HFF-Myc (cell line): ENCODE data around the gene HYCC1.

Experiments used
- DNase-seq: peaks from one replicate; pipeline ENCODE4 v3.0.0-alpha.2; 2011; ENCODE audit warnings: low read depth; ENCODE audit errors: extremely low read depth
- H3K4me3 ChIP-seq: replicated peaks from 2 replicates; pipeline ENCODE4 v1.5.1; 2011; ENCODE audit warnings: low read depth, mild to moderate bottlenecking, control low read depth, low read length
- TF ChIP-seq, protein P1 (sequence below): IDR thresholded peaks from 2 replicates; pipeline ENCODE4 v1.5.1; 2012; ENCODE audit warnings: mild to moderate bottlenecking, low read depth, low read length, control low read depth; ENCODE audit errors: missing control alignments

HYCC1 gene

DNA sequence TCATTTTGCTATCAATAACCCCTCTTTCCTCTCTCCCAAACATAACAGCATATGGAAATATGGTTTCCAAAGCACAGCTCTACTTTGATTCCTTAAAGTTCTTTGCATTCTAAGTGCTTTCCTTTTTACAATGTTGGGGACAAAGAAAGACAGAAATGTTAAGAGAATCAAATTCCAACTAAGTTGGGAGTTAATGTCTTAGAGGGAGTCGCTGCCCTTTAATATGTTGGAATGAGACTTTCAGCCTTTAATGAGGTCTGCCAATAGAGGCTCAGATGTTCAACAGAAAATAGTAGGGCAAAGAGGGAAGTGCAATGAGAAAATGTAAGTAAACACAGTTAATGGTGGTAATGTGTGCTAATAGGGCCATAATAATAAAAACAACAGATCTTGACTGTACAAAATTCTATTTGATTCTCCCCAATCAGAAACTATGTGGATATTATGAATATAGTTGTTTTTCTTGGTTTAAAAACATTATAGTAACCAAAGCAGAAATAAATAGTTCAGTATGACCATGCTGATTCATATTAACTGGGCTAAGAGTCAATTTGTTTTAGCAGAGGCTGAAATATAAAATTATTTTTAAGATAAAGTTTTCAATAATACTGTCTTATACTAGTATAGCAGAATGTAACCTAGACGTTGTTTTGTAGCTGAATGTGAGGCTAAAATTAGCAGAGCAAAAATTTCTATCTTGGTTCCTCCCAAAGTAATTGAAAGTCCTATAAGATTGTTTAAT is 10.3 kb downstream of the HYCC1 start:
- TF ChIP-seq, protein P1, sequence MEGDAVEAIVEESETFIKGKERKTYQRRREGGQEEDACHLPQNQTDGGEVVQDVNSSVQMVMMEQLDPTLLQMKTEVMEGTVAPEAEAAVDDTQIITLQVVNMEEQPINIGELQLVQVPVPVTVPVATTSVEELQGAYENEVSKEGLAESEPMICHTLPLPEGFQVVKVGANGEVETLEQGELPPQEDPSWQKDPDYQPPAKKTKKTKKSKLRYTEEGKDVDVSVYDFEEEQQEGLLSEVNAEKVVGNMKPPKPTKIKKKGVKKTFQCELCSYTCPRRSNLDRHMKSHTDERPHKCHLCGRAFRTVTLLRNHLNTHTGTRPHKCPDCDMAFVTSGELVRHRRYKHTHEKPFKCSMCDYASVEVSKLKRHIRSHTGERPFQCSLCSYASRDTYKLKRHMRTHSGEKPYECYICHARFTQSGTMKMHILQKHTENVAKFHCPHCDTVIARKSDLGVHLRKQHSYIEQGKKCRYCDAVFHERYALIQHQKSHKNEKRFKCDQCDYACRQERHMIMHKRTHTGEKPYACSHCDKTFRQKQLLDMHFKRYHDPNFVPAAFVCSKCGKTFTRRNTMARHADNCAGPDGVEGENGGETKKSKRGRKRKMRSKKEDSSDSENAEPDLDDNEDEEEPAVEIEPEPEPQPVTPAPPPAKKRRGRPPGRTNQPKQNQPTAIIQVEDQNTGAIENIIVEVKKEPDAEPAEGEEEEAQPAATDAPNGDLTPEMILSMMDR = no peak
- no peak for DNase-seq
- no peak overlapping the region for H3K4me3 ChIP-seq

DNA sequence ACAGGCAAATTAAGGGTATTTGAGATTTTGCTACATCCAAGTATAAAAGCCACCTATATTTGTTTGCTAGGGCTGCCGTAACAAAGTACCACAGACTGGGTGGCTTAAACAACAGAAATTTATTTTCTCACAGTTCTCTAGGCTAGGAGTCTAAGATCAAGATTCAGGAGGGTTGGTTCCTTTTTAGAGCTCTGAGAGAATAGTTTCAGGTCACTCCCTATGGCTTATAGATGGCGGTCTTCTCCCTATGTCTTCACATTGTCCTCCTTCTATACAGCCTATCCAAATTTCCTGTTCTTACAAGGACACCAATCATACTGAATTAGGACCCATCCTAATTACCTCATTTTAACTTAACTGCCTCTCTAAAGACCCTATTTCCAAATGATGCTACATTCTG is 11.2 kb downstream of the HYCC1 start:
- no peak overlapping the region for H3K4me3 ChIP-seq
- TF ChIP-seq, protein P1 = no peak
- no peak for DNase-seq

DNA sequence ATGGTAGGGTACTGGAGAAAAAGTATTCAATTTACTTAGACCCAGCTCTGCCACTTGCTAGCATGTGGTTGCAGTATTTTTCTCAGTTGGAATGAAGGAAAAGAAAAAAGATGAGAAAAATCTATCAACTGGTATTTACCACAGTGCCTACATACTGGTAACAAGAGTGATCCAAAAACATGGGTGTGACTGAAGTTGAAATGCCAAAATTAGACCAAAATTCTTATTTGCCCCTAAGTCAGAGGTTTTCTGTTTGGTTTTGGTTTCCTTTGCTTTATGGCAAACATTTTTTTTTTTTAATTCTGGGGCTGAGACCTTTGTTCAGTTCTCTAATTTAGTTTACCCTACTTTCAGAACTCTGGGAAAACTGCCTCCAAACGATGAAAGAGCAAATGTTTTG is 12.3 kb downstream of the HYCC1 start:
- TF ChIP-seq, protein P1 = no peak
- H3K4me3 ChIP-seq = no peak overlapping the region

DNA sequence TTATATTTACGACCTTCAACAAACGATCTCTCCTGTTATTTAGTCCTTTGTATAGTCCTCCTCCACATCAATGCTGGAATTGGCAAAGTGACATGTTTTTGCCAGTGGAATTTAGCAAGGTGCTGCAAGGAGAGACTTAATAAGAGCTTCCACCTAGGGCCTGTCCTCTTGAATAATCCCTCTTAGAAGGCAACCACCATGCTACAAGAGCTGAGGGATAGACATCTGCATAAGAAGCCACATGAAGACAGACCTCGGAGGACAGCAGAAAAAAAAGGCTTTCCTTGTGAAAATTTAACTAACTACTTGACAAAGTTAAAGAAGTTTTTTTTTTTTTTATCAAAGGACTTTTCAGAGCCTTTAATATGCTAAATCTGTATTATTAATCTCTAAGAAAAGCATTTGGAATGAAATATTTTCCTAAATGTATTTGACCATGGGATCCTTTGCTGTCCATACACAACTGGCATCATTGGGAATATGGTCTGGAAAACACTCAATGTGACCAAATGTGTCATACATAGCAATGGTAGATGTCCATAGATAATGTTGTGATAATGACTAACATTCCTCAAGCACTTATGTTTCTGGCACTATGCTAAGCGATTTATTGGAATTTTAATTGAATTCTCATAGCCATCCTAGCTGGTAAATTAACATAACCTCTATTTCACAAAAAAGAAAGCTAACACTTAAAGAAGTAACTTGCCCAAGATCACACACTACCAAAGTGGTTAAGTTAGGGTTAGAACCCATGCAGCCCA is 13.2 kb downstream of the HYCC1 start:
- TF ChIP-seq, protein P1 = no peak
- no peak overlapping the region for H3K4me3 ChIP-seq
- DNase-seq = no peak

More for the DNA sequence above, 12.3 kb downstream of the HYCC1 start:
- no peak for DNase-seq

DNA sequence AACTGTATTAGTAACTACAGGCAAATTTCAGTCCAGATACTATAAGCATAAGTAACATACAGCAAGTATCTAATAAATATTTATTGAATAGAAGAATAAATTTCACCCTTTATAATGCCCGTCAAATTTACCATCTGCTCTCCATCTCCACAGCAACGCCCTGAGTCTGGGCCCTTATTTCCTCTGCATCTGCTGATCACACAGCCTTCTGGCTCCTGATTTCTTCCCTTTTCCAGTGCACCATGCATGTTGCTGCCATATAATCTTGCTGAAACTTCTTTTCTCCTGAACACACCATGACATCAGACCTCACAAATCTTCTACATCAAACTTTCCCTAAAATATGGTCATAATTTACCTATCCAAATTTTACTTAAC is 15.4 kb downstream of the HYCC1 start:
- DNase-seq = no peak
- TF ChIP-seq, protein P1 = no peak
- H3K4me3 ChIP-seq = no peak overlapping the region

DNA sequence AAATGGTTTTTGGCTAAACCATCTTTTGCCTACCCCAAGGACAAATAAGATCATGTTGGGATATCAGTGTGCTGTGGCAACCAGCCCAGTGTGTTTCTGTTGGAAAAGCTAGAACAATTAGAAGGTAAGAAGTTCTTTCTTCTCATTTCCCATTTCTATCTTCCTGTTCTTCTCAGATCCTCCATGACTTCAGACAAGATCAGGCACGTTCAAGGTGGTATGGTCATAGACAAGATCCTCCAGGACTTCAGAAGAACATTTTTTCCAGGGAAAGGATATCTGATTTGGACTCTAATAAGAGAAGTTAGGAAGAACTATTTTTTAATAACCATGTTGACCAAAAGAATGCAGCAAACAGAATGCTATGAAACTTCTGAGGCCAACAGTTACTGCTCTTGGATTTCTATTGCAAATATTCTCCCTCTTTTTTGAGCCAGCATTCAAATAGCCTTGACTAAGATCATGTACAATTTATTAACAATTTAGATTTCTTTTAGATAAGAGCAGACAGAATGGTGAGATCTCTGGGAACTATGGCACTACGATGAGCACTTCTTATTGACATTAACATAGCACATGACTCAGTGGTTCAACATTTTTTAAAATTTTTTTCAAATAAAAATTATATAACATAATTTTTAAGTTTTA is 15.9 kb downstream of the HYCC1 start:
- DNase-seq = no peak
- TF ChIP-seq, protein P1 = no peak
- H3K4me3 ChIP-seq = no peak overlapping the region
